H9 (cell line): Measurements from ENCODE around the gene CYS1. TPM values are rescaled to one million over a fixed set of nuclear protein-coding genes. Genes with fewer than 3 reads are reported as not detected.

Experiments used
- DNase-seq: peaks from one replicate; pipeline ENCODE4 v3.0.0-alpha.2; 2017
- H2AFZ ChIP-seq: one replicate; pipeline ENCODE4 v1.6.1; 2013; ENCODE audit warnings: mild to moderate bottlenecking, low read length, control low read depth, moderate library complexity
- H2AK5ac ChIP-seq: 2 replicates; pipeline ENCODE4 v1.6.1; 2013; ENCODE audit warnings: low read length, control low read depth, mixed read lengths; ENCODE audit not compliant: insufficient read length
- H2BK120ac ChIP-seq: one replicate; pipeline ENCODE4 v1.6.1; 2013; ENCODE audit warnings: low read depth, mild to moderate bottlenecking, low read length, control low read depth, inconsistent platforms; ENCODE audit not compliant: poor library complexity, severe bottlenecking
- H2BK12ac ChIP-seq: 2 replicates; pipeline ENCODE4 v1.6.1; 2013; ENCODE audit warnings: low read length, control low read depth, mixed read lengths, low read depth; ENCODE audit not compliant: insufficient read length
- H2BK15ac ChIP-seq: 2 replicates; pipeline ENCODE4 v1.6.1; 2013; ENCODE audit warnings: low read depth, low read length, control low read depth
- H2BK20ac ChIP-seq: one replicate; pipeline ENCODE4 v1.6.1; 2013; ENCODE audit warnings: low read depth, mild to moderate bottlenecking, low read length, control low read depth, inconsistent platforms; ENCODE audit not compliant: poor library complexity, severe bottlenecking
- H2BK5ac ChIP-seq: 2 replicates; pipeline ENCODE4 v1.6.1; 2013; ENCODE audit warnings: low read length, control low read depth, mixed read lengths; ENCODE audit not compliant: insufficient read length
- H3K14ac ChIP-seq: 2 replicates; pipeline ENCODE4 v1.6.1; 2013; ENCODE audit warnings: low read length, control low read depth; ENCODE audit not compliant: insufficient read depth
- H3K18ac ChIP-seq: 2 replicates; pipeline ENCODE4 v1.6.1; 2013; ENCODE audit warnings: low read depth, mild to moderate bottlenecking, mixed read lengths, low read length, control low read depth; ENCODE audit not compliant: insufficient read length
- H3K23ac ChIP-seq: 2 replicates; pipeline ENCODE4 v1.6.1; 2013; ENCODE audit warnings: low read length, control low read depth, mixed read lengths, low read depth; ENCODE audit not compliant: insufficient read length
- H3K23me2 ChIP-seq: 2 replicates; pipeline ENCODE4 v1.6.1; 2013; ENCODE audit warnings: low read depth, mild to moderate bottlenecking, mixed read lengths, low read length, control low read depth; ENCODE audit not compliant: insufficient read length, poor library complexity, severe bottlenecking
- H3K27ac ChIP-seq: 2 replicates; pipeline ENCODE4 v1.5.1; 2013; ENCODE audit warnings: low read length, control low read depth, mixed read lengths, low read depth; ENCODE audit not compliant: insufficient read length
- H3K27me3 ChIP-seq: 2 replicates; pipeline ENCODE4 v1.6.1; 2013; ENCODE audit warnings: low read length, control low read depth, inconsistent platforms; ENCODE audit not compliant: insufficient read depth
- H3K4ac ChIP-seq: 2 replicates; pipeline ENCODE4 v1.6.1; 2013; ENCODE audit warnings: low read depth, mild to moderate bottlenecking, control low read depth, inconsistent platforms, low read length, moderate library complexity
- H3K4me1 ChIP-seq: 2 replicates; pipeline ENCODE4 v1.6.1; 2013; ENCODE audit warnings: low read length, control low read depth, inconsistent platforms; ENCODE audit not compliant: insufficient read depth
- H3K4me2 ChIP-seq: 2 replicates; pipeline ENCODE4 v1.6.1; 2013; ENCODE audit warnings: low read length, control low read depth, mixed read lengths; ENCODE audit not compliant: insufficient read length, insufficient read depth
- H3K56ac ChIP-seq: 2 replicates; pipeline ENCODE4 v1.6.1; 2013; ENCODE audit warnings: low read depth, mild to moderate bottlenecking, mixed read lengths, low read length, control low read depth; ENCODE audit not compliant: insufficient read length
- H3K79me1 ChIP-seq: 2 replicates; pipeline ENCODE4 v1.6.1; 2013; ENCODE audit warnings: low read depth, mild to moderate bottlenecking, moderate library complexity, low read length, control low read depth, inconsistent platforms; ENCODE audit not compliant: insufficient read depth, poor library complexity, severe bottlenecking
- H3K79me2 ChIP-seq: 2 replicates; pipeline ENCODE4 v1.6.1; 2013; ENCODE audit warnings: low read length, control low read depth, inconsistent platforms; ENCODE audit not compliant: insufficient read depth
- H3K9ac ChIP-seq: 2 replicates; pipeline ENCODE4 v1.6.1; 2013; ENCODE audit warnings: low read length, control low read depth, mixed read lengths; ENCODE audit not compliant: insufficient read length; ENCODE audit errors: extremely low read depth
- H3K9me3 ChIP-seq: one replicate; pipeline ENCODE4 v1.6.1; 2013; ENCODE audit warnings: low read depth, low read length, inconsistent platforms; ENCODE audit not compliant: control insufficient read depth
- H3T11ph ChIP-seq: one replicate; pipeline ENCODE4 v1.6.1; 2013; ENCODE audit warnings: mild to moderate bottlenecking, low read length, control low read depth, inconsistent platforms
- H4K20me1 ChIP-seq: one replicate; pipeline ENCODE4 v1.6.1; 2013; ENCODE audit not compliant: control insufficient read depth, insufficient read length, insufficient read depth
- H4K5ac ChIP-seq: 2 replicates; pipeline ENCODE4 v1.6.1; 2013; ENCODE audit warnings: low read depth, mild to moderate bottlenecking, mixed read lengths, low read length, control low read depth; ENCODE audit not compliant: insufficient read length
- H4K8ac ChIP-seq: replicated peaks from 2 replicates; pipeline ENCODE4 v1.6.1; 2013; ENCODE audit warnings: low read length, control low read depth, mixed read lengths, low read depth; ENCODE audit not compliant: insufficient read length
- H4K91ac ChIP-seq: 2 replicates; pipeline ENCODE4 v1.6.1; 2013; ENCODE audit warnings: low read depth, mild to moderate bottlenecking, moderate library complexity, mixed read lengths, low read length, control low read depth; ENCODE audit not compliant: insufficient read length
- H3K27ac Mint-ChIP-seq, 3 experiments: 2 replicates in 2 of 3; 3 replicates in 1 of 3; pipeline ENCODE4 v1.8.0; 2020 to 2021; ENCODE audit warnings: mixed read lengths in 3 of 3, mild to moderate bottlenecking in 1 of 3, moderate library complexity in 1 of 3
- H3K27me3 Mint-ChIP-seq: 2 replicates; pipeline ENCODE4 v1.8.0; 2021; ENCODE audit warnings: low read depth, mild to moderate bottlenecking, moderate library complexity, mixed read lengths
- H3K36me3 Mint-ChIP-seq, 3 experiments: 2 replicates in 2 of 3; 3 replicates in 1 of 3; pipeline ENCODE4 v1.8.0; 2020 to 2021; ENCODE audit warnings: low read depth in 3 of 3, mixed read lengths in 3 of 3; ENCODE audit not compliant: insufficient read depth in 1 of 3
- H3K4me1 Mint-ChIP-seq, 2 experiments: 2 replicates each; pipeline ENCODE4 v1.8.0; 2020; ENCODE audit warnings: mixed read lengths in 2 of 2
- H3K4me3 Mint-ChIP-seq, 2 experiments: 2 replicates in 1 of 2; 3 replicates in 1 of 2; pipeline ENCODE4 v1.8.0; 2020 to 2021; ENCODE audit warnings: mild to moderate bottlenecking in 2 of 2, mixed read lengths in 2 of 2, moderate library complexity in 1 of 2
- H3K9me3 Mint-ChIP-seq, 2 experiments: 2 replicates in 1 of 2; 3 replicates in 1 of 2; pipeline ENCODE4 v1.8.0; 2020; ENCODE audit warnings: mild to moderate bottlenecking in 2 of 2, mixed read lengths in 2 of 2, moderate library complexity in 1 of 2
- WGBS: extraction: QIAGEN DNeasy Blood & Tissue Kit; methylation state at CpG from one replicate; pipeline ENCODE4 v1.1.7; 2013; ENCODE audit warnings: missing lambda C conversion rate, low lambda C conversion rate, mixed read lengths; ENCODE audit not compliant: insufficient read length; ENCODE audit errors: extremely low coverage; 5-methylcytosine and 5-hydroxymethylcytosine counted together
- total RNA-seq: library from RNA; stranded (reverse); gene quantifications from 2 replicates; pipeline ENCODE4 v1.2.1, GENCODE V29; 2021
- TF ChIP-seq, protein P1 (sequence below): fragments of 200-600 bp; sonication (generic); conservative IDR thresholded peaks from 3 replicates; pipeline ENCODE4 v1.8.0; 2021; ENCODE audit warnings: antibody characterized with exemption, mild to moderate bottlenecking

Gene CYS1
- total RNA-seq, 1 experiment from 2014 or later: 0.35 TPM

DNA sequence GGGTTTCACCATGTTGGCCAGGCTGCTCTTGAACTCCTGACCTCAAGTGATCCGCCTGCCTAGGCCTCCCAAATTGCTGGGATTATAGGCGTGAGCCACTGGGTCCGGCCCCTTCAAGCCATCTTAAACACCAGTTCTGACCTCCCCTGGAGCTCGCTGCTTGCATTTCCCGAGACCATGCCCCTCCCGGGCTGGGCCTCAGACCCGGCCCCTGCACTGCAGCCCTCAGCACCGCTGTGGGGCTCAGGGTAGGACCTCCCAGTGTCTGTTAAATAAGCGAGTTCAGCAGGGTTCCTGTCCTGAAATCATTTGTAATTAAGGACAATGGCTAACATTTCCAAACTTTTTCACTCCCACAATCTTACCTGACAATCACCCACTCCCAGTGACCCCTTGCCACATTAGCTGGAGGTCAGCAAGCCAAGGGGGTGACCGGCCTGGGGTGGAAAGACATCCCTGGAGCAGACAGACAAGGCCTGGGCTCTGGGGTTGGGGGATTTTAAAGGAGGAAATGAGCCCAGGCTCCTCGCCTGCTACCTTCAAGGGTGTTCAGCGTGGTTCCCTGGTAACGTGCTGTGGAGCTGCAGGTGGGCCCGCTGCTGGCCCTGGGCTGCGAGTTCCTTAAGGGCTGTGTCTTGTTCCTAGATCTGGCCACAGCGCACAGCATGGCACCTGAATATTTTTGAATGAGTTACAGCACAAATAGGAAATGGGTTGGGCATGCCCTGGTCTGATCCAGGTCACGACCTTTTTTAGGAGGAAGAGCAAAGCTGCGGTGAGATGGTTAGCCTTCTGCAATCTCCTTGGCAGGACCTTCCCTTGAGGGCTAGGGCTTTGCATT lies 15.1 kb downstream of the CYS1 start:
- Histone ChIP-seq H2BK12ac (no peak overlapping the region), H3K56ac (no peak overlapping the region), H2BK15ac (no peak overlapping the region), H3K14ac (no peak overlapping the region), H3K23ac (no peak overlapping the region), H2BK120ac (no peak overlapping the region), H3K9ac (no peak overlapping the region), H3K4me2 (no peak overlapping the region), H3K23me2 (no peaks in the 10 kb centered on the region), H4K91ac (no peak overlapping the region), H2AK5ac (no peak overlapping the region), H3K79me1 (no peaks in the 10 kb centered on the region), H3K27ac (no peak overlapping the region), H3T11ph (no peak overlapping the region), H2BK5ac (no peak overlapping the region), H2AFZ (no peak overlapping the region), H3K9me3 (no peaks in the 10 kb centered on the region), H4K8ac (no peak overlapping the region), H4K20me1 (no peaks in the 10 kb centered on the region), H3K4me1 (no peaks in the 10 kb centered on the region), H3K79me2 (no peaks in the 10 kb centered on the region), H2BK20ac (no peak overlapping the region), H3K18ac (no peak overlapping the region), H4K5ac (no peak overlapping the region), H3K4ac (no peak overlapping the region), H3K27me3 (no peaks in the 10 kb centered on the region)
- H3K36me3 Mint-ChIP-seq: peaks cover 0 to 7% (median 0%) of the 10 kb centered on the region in 3 experiments; a peak in 2 of 7 replicates
- no peak overlapping the region for H3K4me3 Mint-ChIP-seq
- peaks cover 10 to 18% of the 10 kb centered on the region in 2 experiments for H3K4me1 Mint-ChIP-seq
- WGBS: no CpG with 5 or more reads among the region's 18 CpGs
- H3K9me3 Mint-ChIP-seq: peaks cover 4 to 7% of the 10 kb centered on the region in 2 experiments; a peak in 3 of 5 replicates
- TF ChIP-seq, protein P1, sequence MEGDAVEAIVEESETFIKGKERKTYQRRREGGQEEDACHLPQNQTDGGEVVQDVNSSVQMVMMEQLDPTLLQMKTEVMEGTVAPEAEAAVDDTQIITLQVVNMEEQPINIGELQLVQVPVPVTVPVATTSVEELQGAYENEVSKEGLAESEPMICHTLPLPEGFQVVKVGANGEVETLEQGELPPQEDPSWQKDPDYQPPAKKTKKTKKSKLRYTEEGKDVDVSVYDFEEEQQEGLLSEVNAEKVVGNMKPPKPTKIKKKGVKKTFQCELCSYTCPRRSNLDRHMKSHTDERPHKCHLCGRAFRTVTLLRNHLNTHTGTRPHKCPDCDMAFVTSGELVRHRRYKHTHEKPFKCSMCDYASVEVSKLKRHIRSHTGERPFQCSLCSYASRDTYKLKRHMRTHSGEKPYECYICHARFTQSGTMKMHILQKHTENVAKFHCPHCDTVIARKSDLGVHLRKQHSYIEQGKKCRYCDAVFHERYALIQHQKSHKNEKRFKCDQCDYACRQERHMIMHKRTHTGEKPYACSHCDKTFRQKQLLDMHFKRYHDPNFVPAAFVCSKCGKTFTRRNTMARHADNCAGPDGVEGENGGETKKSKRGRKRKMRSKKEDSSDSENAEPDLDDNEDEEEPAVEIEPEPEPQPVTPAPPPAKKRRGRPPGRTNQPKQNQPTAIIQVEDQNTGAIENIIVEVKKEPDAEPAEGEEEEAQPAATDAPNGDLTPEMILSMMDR: no peak
- DNase-seq: no peak
- H3K27me3 Mint-ChIP-seq: 0 out of 2 replicates have a peak, but pooled peaks cover 1% of the 10 kb centered on the region
- H3K27ac Mint-ChIP-seq: peak overlapping the region in 2 of 3 experiments; percentile 29 to 49; a peak in 1 of 7 replicates
